Transverse colon (tissue), 4 donors: ENCODE measurements around the gene ZNF622. TPM values are rescaled to one million over a fixed set of nuclear protein-coding genes. Genes with fewer than 3 reads are reported as not detected.

Experiments used
- DNase-seq: peaks from one replicate; pipeline ENCODE4 v3.0.0-alpha.2; 2019
- H3K27ac ChIP-seq, 4 donors: fragments of 200-600 bp; sonication (generic); 2 replicates each; pipeline ENCODE4 v1.5.1; 2016 to 2018; ENCODE audit warnings: inconsistent platforms in 4 of 4
- H3K27me3 ChIP-seq: fragments of 200-600 bp; sonication (generic); 2 replicates; pipeline ENCODE4 v1.5.1; 2017; ENCODE audit warnings: inconsistent platforms
- H3K36me3 ChIP-seq, 4 donors: fragments of 200-600 bp; sonication (generic); 2 replicates each; pipeline ENCODE4 v1.5.1; 2017 to 2019; ENCODE audit warnings: inconsistent platforms in 4 of 4
- H3K4me1 ChIP-seq, 4 donors: fragments of 200-600 bp; sonication (generic); 2 replicates each; pipeline ENCODE4 v1.5.1; 2017 to 2020; ENCODE audit warnings: inconsistent platforms in 4 of 4
- H3K4me3 ChIP-seq, 4 donors: fragments of 200-600 bp; sonication (generic); 1 replicate in 1 of 4; 2 replicates in 3 of 4; pipeline versions ENCODE4 v1.5.1 to v1.6.1; 2017 to 2019; ENCODE audit warnings: inconsistent platforms in 4 of 4
- H3K9me3 ChIP-seq, 2 donors: fragments of 200-600 bp; sonication (generic); 2 replicates each; pipeline ENCODE4 v1.5.1; 2017 to 2019; ENCODE audit warnings: inconsistent platforms in 2 of 2
- CTCF ChIP-seq, 5 experiments: fragments of 200-600 bp in 3 of 5; fragments of 450-650 bp in 2 of 5; sonication (generic) in 3 of 5; IDR thresholded peaks; 1 replicate in 2 of 5; 2 replicates in 3 of 5; pipeline ENCODE4 v1.5.1; 2016 to 2017; ENCODE audit warnings: antibody characterized with exemption in 5 of 5, inconsistent platforms in 3 of 5, mild to moderate bottlenecking in 2 of 5, moderate library complexity in 1 of 5
- EP300 ChIP-seq: sonication (generic); formaldehyde crosslinking; IDR thresholded peaks from one replicate; pipeline ENCODE4 v1.6.1; 2017; ENCODE audit warnings: antibody characterized with exemption, low read depth
- POLR2A ChIP-seq: fragments of 450-650 bp; IDR thresholded peaks from one replicate; pipeline ENCODE4 v1.6.1; 2016; ENCODE audit warnings: antibody characterized with exemption, mild to moderate bottlenecking, moderate library complexity
- POLR2AphosphoS5 ChIP-seq, 3 donors: sonication (generic); formaldehyde crosslinking; IDR thresholded peaks; one replicate each; pipeline ENCODE4 v1.6.1; 2016; ENCODE audit warnings: antibody characterized with exemption in 3 of 3
- WGBS, 2 donors: methylation state at CpG; one replicate each; pipeline ENCODE4 v1.1.5; 2018; ENCODE audit warnings: low coverage in 1 of 2; 5-methylcytosine and 5-hydroxymethylcytosine counted together
- in situ Hi-C, 4 donors: fragments of 200-750 bp; cut with MboI; loops; one replicate each; pipeline versions ENCODE4 v1.15.0 to v1.15.1; 2017; ENCODE audit warnings: low sequenced_read_pairs in 3 of 4, low pct_ligation_motif_present in 1 of 4, low pct_unique_long_range_greater_than_20kb in 1 of 4
- intact Hi-C: fragments of 100-400 bp; cut with DNase I; formaldehyde crosslinking; loops from one replicate; pipeline ENCODE4 v1.15.1; 2023; ENCODE audit warnings: low total_unique reads
- total RNA-seq, 4 donors: library from RNA; depleted of rRNA; stranded (reverse); fragments of >200 nt; gene quantifications; one replicate each; pipeline ENCODE4 v1.1.0, GENCODE V29; 2016

Gene ZNF622
- total RNA-seq, 4 donors from 2014 or later, result 21.3 to 137 (median 48.2) TPM

DNA sequence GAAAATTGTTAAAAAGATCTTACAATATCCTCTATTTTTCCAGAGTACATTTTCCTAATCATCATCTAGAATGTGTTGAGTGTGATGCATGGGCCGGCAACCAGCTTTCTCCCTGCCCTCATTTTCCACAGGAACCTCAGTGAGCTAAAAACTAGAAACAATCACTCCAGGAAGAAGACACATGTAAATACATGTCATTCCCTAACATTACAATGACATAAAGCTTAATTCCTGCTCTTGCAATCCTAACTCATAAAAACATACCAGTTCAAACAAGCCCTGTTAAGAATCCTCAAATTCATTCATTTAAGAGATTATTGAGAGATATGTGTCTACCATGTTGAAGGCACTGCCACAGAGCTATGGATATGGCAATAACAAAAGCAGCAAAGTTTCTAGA is 18.5 kb upstream of the ZNF622 start:
- WGBS, 2 donors, result 78 to 83% methylated on average over 1 of the region's 1 CpG
- no peaks in the 10 kb centered on the region for H3K9me3 ChIP-seq
- H3K4me3 ChIP-seq, result no peak overlapping the region
- no peak for DNase-seq
- in situ Hi-C loops, result loop anchor here in 3 of 4 donors (10.0 to 25.0 kb wide), 3 partner anchors 178 to 703 kb away; no protein-coding TSS in a partner anchor
- TF ChIP-seq POLR2A, result no peak
- no peak for TF ChIP-seq CTCF (IDR thresholded peaks at IDR 0.05)
- TF ChIP-seq EP300, result no peak
- H3K27me3 ChIP-seq, result no peaks in the 10 kb centered on the region
- peak overlapping the region in 3 of 4 donors; percentile 48 to 69 (median 55) for H3K27ac ChIP-seq
- intact Hi-C loops, result no loop called here
- H3K36me3 ChIP-seq, result no peaks in the 10 kb centered on the region
- H3K4me1 ChIP-seq, result peaks cover 0 to 61% (median 29%) of the 10 kb centered on the region in 4 donors

GRCh38 chr5:16483361-16483760 is 17.8 kb upstream of the ZNF622 start:
- intact Hi-C loops, result no loop called here
- peaks cover 0 to 54% (median 26%) of the 10 kb centered on the region in 4 donors for H3K4me1 ChIP-seq
- peak overlapping the region; percentile 21 to 69 (median 52) for H3K27ac ChIP-seq
- no peaks in the 10 kb centered on the region for H3K36me3 ChIP-seq
- H3K27me3 ChIP-seq, result no peaks in the 10 kb centered on the region
- no peaks in the 10 kb centered on the region for H3K9me3 ChIP-seq
- H3K4me3 ChIP-seq, result no peak overlapping the region
- TF ChIP-seq POLR2A (no peak), CTCF (IDR thresholded peaks at IDR 0.05) (no peak), POLR2AphosphoS5 (IDR thresholded peaks at IDR 0.05) (no peak), EP300 (no peak)
- in situ Hi-C loops, result loop anchor here in 3 of 4 donors (10.0 to 25.0 kb wide), 3 partner anchors 179 to 704 kb away; no protein-coding TSS in a partner anchor
- no peak for DNase-seq

DNA sequence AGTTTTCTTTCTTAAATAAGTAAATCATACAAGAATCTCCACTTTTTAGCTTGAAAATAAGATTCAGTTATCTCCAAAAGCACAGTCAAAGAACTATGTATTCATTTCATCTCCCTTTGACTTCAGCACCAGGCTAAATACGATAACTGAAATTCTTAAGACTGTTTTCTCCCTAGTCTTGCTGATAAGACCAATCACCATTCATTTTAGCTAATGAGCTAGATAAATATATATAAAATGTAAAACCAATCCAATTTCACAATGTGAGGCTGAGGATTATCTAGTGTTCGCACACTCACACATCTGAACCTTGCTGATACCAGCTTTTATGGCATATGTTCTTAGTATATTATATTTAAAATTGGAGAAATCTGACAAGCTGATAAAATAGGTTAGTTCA is 17.3 kb upstream of the ZNF622 start:
- Histone ChIP-seq H3K27me3 (no peaks in the 10 kb centered on the region), H3K9me3 (no peaks in the 10 kb centered on the region), H3K4me1 (peaks cover 0 to 49% (median 23%) of the 10 kb centered on the region in 4 donors), H3K36me3 (no peaks in the 10 kb centered on the region), H3K4me3 (no peak overlapping the region), H3K27ac (peak overlapping the region; percentile 18 to 69 (median 38))
- no peak for DNase-seq
- 43 to 67% methylated on average over 2 of the region's 2 CpGs for WGBS, 2 donors
- intact Hi-C loops (no loop called here), in situ Hi-C loops (loop anchor here in 3 of 4 donors (10.0 to 25.0 kb wide), 3 partner anchors 179 to 704 kb away; no protein-coding TSS in a partner anchor)
- TF ChIP-seq POLR2AphosphoS5 (IDR thresholded peaks at IDR 0.05) (no peak), CTCF (IDR thresholded peaks at IDR 0.05) (no peak), POLR2A (no peak), EP300 (no peak)

DNA sequence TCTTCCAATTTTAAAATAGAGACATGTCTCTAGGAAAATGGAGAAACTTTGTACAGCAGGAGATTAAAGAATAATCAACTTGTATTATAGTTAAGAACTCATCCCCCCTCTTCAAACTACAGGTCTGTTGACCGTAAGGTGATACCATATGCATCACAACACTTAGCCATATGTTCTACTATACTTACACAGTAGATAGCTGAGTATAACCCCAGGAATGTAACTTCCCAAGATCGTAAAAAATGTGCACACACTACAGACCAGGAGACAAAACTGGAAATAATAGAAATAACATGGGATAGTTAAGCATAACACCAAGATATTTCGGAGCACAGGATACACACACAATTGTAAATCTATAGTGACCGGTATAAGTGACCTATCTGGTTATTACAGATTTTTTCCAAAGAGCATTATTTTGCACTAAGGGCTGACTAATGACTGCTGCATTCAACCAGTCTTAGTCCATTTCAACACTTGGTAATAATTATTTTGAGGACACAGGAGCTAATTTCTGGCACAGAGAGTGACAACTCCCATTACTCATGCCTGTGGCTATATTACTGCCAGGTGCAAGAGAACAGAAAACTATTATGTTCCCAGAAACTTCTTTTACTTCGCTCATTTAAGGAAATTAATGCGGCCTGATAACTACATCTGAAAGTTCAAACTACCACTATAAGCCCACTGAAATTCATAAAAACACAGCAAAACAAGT is 15.4 kb upstream of the ZNF622 start:
- intact Hi-C loops (no loop called here), in situ Hi-C loops (loop anchor here in 3 of 4 donors (10.0 to 25.0 kb wide), 3 partner anchors 181 to 706 kb away; no protein-coding TSS in a partner anchor)
- H3K36me3 ChIP-seq, result no peaks in the 10 kb centered on the region
- TF ChIP-seq POLR2AphosphoS5 (IDR thresholded peaks at IDR 0.05), result no peak
- TF ChIP-seq POLR2A, result no peak
- TF ChIP-seq EP300, result no peak
- TF ChIP-seq CTCF (IDR thresholded peaks at IDR 0.05), result no peak
- no peak overlapping the region for H3K4me3 ChIP-seq
- no peaks in the 10 kb centered on the region for H3K9me3 ChIP-seq
- DNase-seq, result no peak
- H3K4me1 ChIP-seq, result peaks cover 0 to 32% (median 12%) of the 10 kb centered on the region in 4 donors
- WGBS, 2 donors, result 71 to 92% methylated on average over 4 to 6 of the region's 6 CpGs
- H3K27me3 ChIP-seq, result no peaks in the 10 kb centered on the region
- H3K27ac ChIP-seq, result no peak overlapping the region
